Activated naive CD4-positive, alpha-beta T cell treated with anti-CD3 and anti-CD28 coated beads, Interleukin-2, amount 10 ng/mL, durations not matched to agents 7 days and 5 days (primary cell): Measurements from ENCODE around the gene WTIP.
A peak's percentile ranks its signal among the peaks of the same experiment; 100 is the strongest.
"Not testable (repeated sequence)": the region's sequence is repeated elsewhere in the genome, so short reads cannot be mapped to it uniquely, and the experiment has no call there.

Experiments
- CTCF ChIA-PET: fragments of 350-600 bp; sonication (Branson Sonifier 250); formaldehyde crosslinking; loops from one replicate; lab custom pipeline; 2021; ENCODE audit warnings: antibody characterized with exemption; lab: Charles Lee
- DNase-seq: peaks from one replicate; pipeline ENCODE4 v3.0.0-alpha.2; 2020
- H3K27ac Mint-ChIP-seq: one replicate; pipeline ENCODE4 v1.8.0; 2021; ENCODE audit warnings: mild to moderate bottlenecking, moderate library complexity, mixed read lengths
- H3K27me3 Mint-ChIP-seq: one replicate; pipeline ENCODE4 v1.8.0; 2021; ENCODE audit warnings: mild to moderate bottlenecking, mixed read lengths
- H3K36me3 Mint-ChIP-seq: one replicate; pipeline ENCODE4 v1.8.0; 2021; ENCODE audit warnings: mixed read lengths
- H3K4me1 Mint-ChIP-seq: one replicate; pipeline ENCODE4 v1.8.0; 2021; ENCODE audit warnings: mixed read lengths
- H3K4me3 Mint-ChIP-seq: one replicate; pipeline ENCODE4 v1.8.0; 2021; ENCODE audit warnings: mild to moderate bottlenecking, moderate library complexity, mixed read lengths
- H3K9me3 Mint-ChIP-seq: one replicate; pipeline ENCODE4 v1.8.0; 2021; ENCODE audit warnings: mixed read lengths

WTIP gene

GRCh38 chr19:34469026-34469425, 12.5 kb upstream of the WTIP start:
- H3K4me1 Mint-ChIP-seq, DNase-seq, H3K27me3 Mint-ChIP-seq, H3K4me3 Mint-ChIP-seq, H3K27ac Mint-ChIP-seq, H3K9me3 Mint-ChIP-seq, CTCF ChIA-PET: not testable (repeated sequence)
- peaks cover 63% of the 10 kb centered on the region for H3K36me3 Mint-ChIP-seq

GRCh38 chr19:34471906-34472700, 9.5 kb upstream of the WTIP start:
- H3K27me3 Mint-ChIP-seq, result no peaks in the 10 kb centered on the region
- H3K27ac Mint-ChIP-seq, result peak overlapping the region; percentile 67

GRCh38 chr19:34474233-34474989, 7.1 kb upstream of the WTIP start:
- Mint-ChIP-seq H3K27me3 (peaks cover 13% of the 10 kb centered on the region), H3K9me3 (no peaks in the 10 kb centered on the region), H3K36me3 (peaks cover 31% of the 10 kb centered on the region), H3K4me3 (no peak overlapping the region), H3K27ac (no peak overlapping the region), H3K4me1 (no peaks in the 10 kb centered on the region)
- CTCF ChIA-PET, result no interaction called here
- no peak for DNase-seq

More at GRCh38 chr19:34471906-34472700, 9.5 kb upstream of the WTIP start:
- no peak for DNase-seq
- no peaks in the 10 kb centered on the region for H3K9me3 Mint-ChIP-seq
- CTCF ChIA-PET, result interaction anchor here (1.2 kb wide), 1 partner anchor 15 kb away, joined by 3 read pairs; no protein-coding TSS in a partner anchor
- H3K36me3 Mint-ChIP-seq, result peaks cover 44% of the 10 kb centered on the region
- no peak overlapping the region for H3K4me3 Mint-ChIP-seq
- H3K4me1 Mint-ChIP-seq, result no peaks in the 10 kb centered on the region

GRCh38 chr19:34475026-34475974, 6.3 kb upstream of the WTIP start:
- Mint-ChIP-seq H3K27me3 (peaks cover 22% of the 10 kb centered on the region), H3K4me1 (no peaks in the 10 kb centered on the region), H3K36me3 (peaks cover 26% of the 10 kb centered on the region), H3K4me3 (no peak overlapping the region), H3K27ac (no peak overlapping the region), H3K9me3 (no peaks in the 10 kb centered on the region)
- CTCF ChIA-PET, result interaction anchor here (1.6 kb wide), 1 partner anchor 25 kb away, joined by 7 read pairs; no protein-coding TSS in a partner anchor
- DNase-seq, result no peak

GRCh38 chr19:34475975-34476594, 5.5 kb upstream of the WTIP start:
- peaks cover 23% of the 10 kb centered on the region for H3K36me3 Mint-ChIP-seq
- no peak overlapping the region for H3K27ac Mint-ChIP-seq
- H3K4me3 Mint-ChIP-seq, result no peak overlapping the region
- H3K4me1 Mint-ChIP-seq, result no peaks in the 10 kb centered on the region
- no peaks in the 10 kb centered on the region for H3K9me3 Mint-ChIP-seq
- no peak for DNase-seq
- CTCF ChIA-PET, result interaction anchor here (1.6 kb wide), 1 partner anchor 24 kb away, joined by 7 read pairs; no protein-coding TSS in a partner anchor
- H3K27me3 Mint-ChIP-seq, result peaks cover 30% of the 10 kb centered on the region

- H3K27ac Mint-ChIP-seq, CTCF ChIA-PET, H3K4me1 Mint-ChIP-seq, H3K4me3 Mint-ChIP-seq, H3K36me3 Mint-ChIP-seq, H3K9me3 Mint-ChIP-seq, DNase-seq: not testable (repeated sequence)
- H3K27me3 Mint-ChIP-seq, result peaks cover 46% of the 10 kb centered on the region
Observed at GRCh38 chr19:34478496-34478895, 3.1 kb upstream of the WTIP start.

GRCh38 chr19:34479396-34479795, 2.2 kb upstream of the WTIP start:
- no peaks in the 10 kb centered on the region for H3K9me3 Mint-ChIP-seq
- peaks cover 55% of the 10 kb centered on the region for H3K27me3 Mint-ChIP-seq
- no peak overlapping the region for H3K27ac Mint-ChIP-seq
- CTCF ChIA-PET, result no interaction called here
- no peak overlapping the region for H3K4me3 Mint-ChIP-seq
- peaks cover 7% of the 10 kb centered on the region for H3K4me1 Mint-ChIP-seq
- no peak for DNase-seq
- peaks cover 1% of the 10 kb centered on the region for H3K36me3 Mint-ChIP-seq

GRCh38 chr19:34480491-34480890, 1.1 kb upstream of the WTIP start:
- Mint-ChIP-seq H3K9me3 (no peaks in the 10 kb centered on the region), H3K4me3 (no peak overlapping the region), H3K4me1 (peaks cover 7% of the 10 kb centered on the region), H3K36me3 (no peaks in the 10 kb centered on the region), H3K27ac (no peak overlapping the region), H3K27me3 (peaks cover 65% of the 10 kb centered on the region)
- DNase-seq, result no peak
- CTCF ChIA-PET, result no interaction called here

GRCh38 chr19:34481861-34482379, 362 bp downstream of the WTIP start:
- Mint-ChIP-seq H3K27me3 (peaks cover 79% of the 10 kb centered on the region), H3K4me1 (peaks cover 7% of the 10 kb centered on the region), H3K27ac (no peak overlapping the region), H3K4me3 (no peak overlapping the region), H3K9me3 (no peaks in the 10 kb centered on the region), H3K36me3 (no peaks in the 10 kb centered on the region)
- DNase-seq, result no peak
- CTCF ChIA-PET, result interaction anchor here (1.3 kb wide), 1 partner anchor 8 kb away, joined by 4 read pairs; no protein-coding TSS in a partner anchor

- DNase-seq, result no peak
- H3K36me3 Mint-ChIP-seq, result no peaks in the 10 kb centered on the region
- no peaks in the 10 kb centered on the region for H3K9me3 Mint-ChIP-seq
- peaks cover 85% of the 10 kb centered on the region for H3K27me3 Mint-ChIP-seq
- H3K4me3 Mint-ChIP-seq, result peak overlapping the region; percentile 31
- H3K4me1 Mint-ChIP-seq, result peaks cover 7% of the 10 kb centered on the region
- no peak overlapping the region for H3K27ac Mint-ChIP-seq
- CTCF ChIA-PET, result interaction anchor here (1.3 kb wide), 1 partner anchor 8 kb away, joined by 4 read pairs; no protein-coding TSS in a partner anchor
Observed at GRCh38 chr19:34482380-34483250, 1.1 kb downstream of the WTIP start.

GRCh38 chr19:34484328-34484727, 2.8 kb downstream of the WTIP start:
- CTCF ChIA-PET, result no interaction called here

GRCh38 chr19:34485831-34486230, 4.3 kb downstream of the WTIP start:
- Mint-ChIP-seq H3K36me3 (no peaks in the 10 kb centered on the region), H3K27ac (no peak overlapping the region), H3K27me3 (peaks cover 60% of the 10 kb centered on the region), H3K4me1 (peaks cover 7% of the 10 kb centered on the region), H3K4me3 (no peak overlapping the region), H3K9me3 (no peaks in the 10 kb centered on the region)
- DNase-seq, result no peak
- CTCF ChIA-PET, result no interaction called here

More at GRCh38 chr19:34484328-34484727, 2.8 kb downstream of the WTIP start:
- no peak overlapping the region for H3K27ac Mint-ChIP-seq
- no peak overlapping the region for H3K4me3 Mint-ChIP-seq
- H3K4me1 Mint-ChIP-seq, result peaks cover 7% of the 10 kb centered on the region
- DNase-seq, result no peak
- no peaks in the 10 kb centered on the region for H3K36me3 Mint-ChIP-seq
- no peaks in the 10 kb centered on the region for H3K9me3 Mint-ChIP-seq
- peaks cover 76% of the 10 kb centered on the region for H3K27me3 Mint-ChIP-seq
